NT2/D1 (cell line): ENCODE data around the gene GPC6.

Source experiments
- SUZ12 ChIP-seq: IDR thresholded peaks from 2 replicates; pipeline ENCODE4 v1.6.1; 2011; ENCODE audit not compliant: insufficient read length, insufficient read depth; ENCODE audit errors: extremely low read depth
- YY1 ChIP-seq: IDR thresholded peaks from 2 replicates; pipeline ENCODE4 v1.6.1; 2011; ENCODE audit not compliant: insufficient read length, insufficient read depth
- ZNF274 ChIP-seq: IDR thresholded peaks from 2 replicates; pipeline ENCODE4 v1.6.1; 2011; ENCODE audit warnings: mild to moderate bottlenecking, low read depth, low read length

- no peak for TF ChIP-seq SUZ12
- no peak for TF ChIP-seq YY1
- no peak for TF ChIP-seq ZNF274
Measured at GRCh38 chr13:94114166-94114565, 887.6 kb downstream of the GPC6 start.
